Measurements from ENCODE around the gene CTIF. TPM values are rescaled to one million over a fixed set of nuclear protein-coding genes. Genes with fewer than 3 reads are reported as not detected.

The CTIF gene
- total RNA-seq, 1 donor, result 86.4 TPM

DNA sequence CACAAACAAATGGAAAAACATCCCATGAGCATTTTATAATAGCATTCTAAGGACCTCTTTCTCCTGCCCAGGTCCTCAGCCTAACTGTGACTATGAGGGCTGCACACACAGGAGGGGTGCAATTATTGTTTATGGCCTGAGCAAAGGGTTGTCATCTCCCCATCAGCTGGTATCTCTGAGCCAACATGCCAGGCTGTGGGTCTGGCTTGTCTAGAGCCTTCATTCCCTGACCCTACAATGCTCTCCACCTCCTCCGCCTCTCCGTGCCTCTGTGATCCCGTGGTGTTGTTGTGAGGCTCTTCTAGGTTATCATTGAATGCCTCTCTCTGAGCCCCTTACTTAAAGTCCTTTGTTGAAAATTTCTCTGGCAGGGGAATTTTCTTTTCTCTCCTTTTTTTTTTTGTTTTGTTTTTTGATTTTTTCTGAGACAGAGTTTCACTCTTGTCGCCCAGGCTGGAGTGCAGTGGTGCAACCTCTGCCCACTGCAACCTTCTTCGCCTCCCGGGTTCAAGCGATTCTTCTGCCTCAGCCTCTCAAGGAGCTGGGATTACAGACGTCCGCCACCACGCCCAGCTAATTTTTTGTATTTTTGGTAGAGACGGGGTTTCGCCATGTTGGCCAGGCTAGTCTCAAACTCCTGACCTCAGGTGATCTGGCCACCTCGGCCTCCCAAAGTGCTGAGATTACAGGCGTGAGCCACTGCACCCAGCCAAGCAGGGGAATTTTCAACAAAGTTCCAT lies 285.6 kb downstream of the CTIF start:
- DNase-seq (ENCODE audit: low read depth), result no peak
- H3K4me3 ChIP-seq (ENCODE audit: low read depth, low read length), result no peak overlapping the region
- no peak for TF ChIP-seq CTCF (IDR thresholded peaks at IDR 0.05; ENCODE audit: insufficient read depth, low read depth, low read length)

DNA sequence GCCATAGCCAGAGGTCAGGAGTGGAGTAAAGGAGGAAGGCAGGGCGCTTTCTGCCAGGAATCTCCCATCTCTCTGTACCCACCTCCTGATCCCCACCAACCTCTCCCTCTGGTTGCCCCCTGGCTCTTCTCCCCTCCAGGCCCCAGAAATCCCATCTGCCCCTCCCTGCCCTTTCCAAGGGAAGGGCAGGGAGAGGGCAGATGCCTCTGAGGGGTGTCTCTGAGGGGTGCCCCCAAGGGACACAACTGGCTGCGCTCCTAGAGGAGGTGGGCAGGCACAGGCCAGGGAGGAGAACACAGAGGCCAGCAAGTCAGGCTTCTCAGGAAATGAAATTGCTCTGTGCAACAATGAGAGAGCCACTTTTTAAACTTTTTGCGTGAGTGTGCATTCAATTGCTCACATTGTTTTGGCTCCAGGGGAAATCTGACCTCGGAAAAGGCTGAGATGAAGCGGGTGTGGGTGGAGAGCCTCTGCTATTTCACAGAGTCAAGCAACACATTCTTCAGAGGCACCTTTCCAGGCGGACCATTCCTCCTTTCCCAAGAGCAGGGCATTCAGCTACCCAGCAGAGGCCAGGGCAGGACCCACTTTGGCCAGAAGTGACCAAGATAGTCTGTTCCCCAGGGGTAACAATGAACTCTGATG lies 286.4 kb downstream of the CTIF start:
- peak; percentile 35 for DNase-seq (ENCODE audit: low read depth)

GRCh38 chr18:48826271-48826670 lies 287.4 kb downstream of the CTIF start:
- H3K4me3 ChIP-seq (ENCODE audit: low read depth, low read length), result no peak overlapping the region
- no peak for DNase-seq (ENCODE audit: low read depth)
- no peak for TF ChIP-seq CTCF (IDR thresholded peaks at IDR 0.05; ENCODE audit: insufficient read depth, low read depth, low read length)

More for the DNA sequence above, 286.4 kb downstream of the CTIF start:
- H3K4me3 ChIP-seq (ENCODE audit: low read depth, low read length), result no peak overlapping the region
- TF ChIP-seq CTCF (IDR thresholded peaks at IDR 0.05; ENCODE audit: insufficient read depth, low read depth, low read length), result no peak

- no peak for TF ChIP-seq CTCF (IDR thresholded peaks at IDR 0.05; ENCODE audit: insufficient read depth, low read depth, low read length)
- no peak for DNase-seq (ENCODE audit: low read depth)
- H3K4me3 ChIP-seq (ENCODE audit: low read depth, low read length), result no peak overlapping the region
These were observed 288.0 kb downstream of the CTIF start for GRCh38 chr18:48826806-48827205.

GRCh38 chr18:48827291-48828193 lies 288.7 kb downstream of the CTIF start:
- H3K4me3 ChIP-seq (ENCODE audit: low read depth, low read length), result peak overlapping the region; percentile 21
- TF ChIP-seq CTCF (IDR thresholded peaks at IDR 0.05; ENCODE audit: insufficient read depth, low read depth, low read length), result no peak
- peak; percentile 91 for DNase-seq (ENCODE audit: low read depth)

- H3K4me3 ChIP-seq (ENCODE audit: low read depth, low read length), result peak overlapping the region; percentile 21
- no peak for TF ChIP-seq CTCF (IDR thresholded peaks at IDR 0.05; ENCODE audit: insufficient read depth, low read depth, low read length)
- DNase-seq (ENCODE audit: low read depth), result no peak
These were observed 289.3 kb downstream of the CTIF start for GRCh38 chr18:48828194-48828545.

Data from fibroblast of villous mesenchyme (primary cell).